Progenitor cell of endocrine pancreas (in vitro differentiated cells): ENCODE measurements around the gene KLK8. TPM values are rescaled to one million over a fixed set of nuclear protein-coding genes. Genes with fewer than 3 reads are reported as not detected.

Experiments
- DNase-seq: peaks from one replicate; pipeline ENCODE4 v3.0.0; 2021; ENCODE audit warnings: low spot score; ENCODE audit not compliant: unreplicated experiment
- H3K27ac Mint-ChIP-seq: 2 replicates; pipeline ENCODE4 v1.8.0; 2021; ENCODE audit warnings: mild to moderate bottlenecking, moderate library complexity, mixed read lengths
- H3K27me3 Mint-ChIP-seq: 2 replicates; pipeline ENCODE4 v1.8.0; 2021; ENCODE audit warnings: mixed read lengths
- H3K36me3 Mint-ChIP-seq: 2 replicates; pipeline ENCODE4 v1.8.0; 2022; ENCODE audit warnings: mixed read lengths; ENCODE audit not compliant: insufficient read depth
- H3K4me1 Mint-ChIP-seq: 2 replicates; pipeline ENCODE4 v1.8.0; 2021; ENCODE audit warnings: low read depth, mixed read lengths
- H3K4me3 Mint-ChIP-seq: 2 replicates; pipeline ENCODE4 v1.8.0; 2021; ENCODE audit warnings: low read depth, mild to moderate bottlenecking, moderate library complexity, mixed read lengths
- H3K9me3 Mint-ChIP-seq: 2 replicates; pipeline ENCODE4 v1.8.0; 2021; ENCODE audit warnings: low read depth, mixed read lengths
- total RNA-seq: library from RNA; stranded (reverse); gene quantifications from 2 replicates; pipeline ENCODE4 v1.2.1, GENCODE V29; 2021
- TF ChIP-seq, protein P1 (sequence below): fragments of 200-600 bp; sonication (generic); IDR thresholded peaks from one replicate; pipeline ENCODE4 v1.5.0; 2021; ENCODE audit warnings: antibody characterized with exemption, mild to moderate bottlenecking; ENCODE audit not compliant: unreplicated experiment

The KLK8 gene
- total RNA-seq, 1 donor from 2014 or later: not detected

DNA sequence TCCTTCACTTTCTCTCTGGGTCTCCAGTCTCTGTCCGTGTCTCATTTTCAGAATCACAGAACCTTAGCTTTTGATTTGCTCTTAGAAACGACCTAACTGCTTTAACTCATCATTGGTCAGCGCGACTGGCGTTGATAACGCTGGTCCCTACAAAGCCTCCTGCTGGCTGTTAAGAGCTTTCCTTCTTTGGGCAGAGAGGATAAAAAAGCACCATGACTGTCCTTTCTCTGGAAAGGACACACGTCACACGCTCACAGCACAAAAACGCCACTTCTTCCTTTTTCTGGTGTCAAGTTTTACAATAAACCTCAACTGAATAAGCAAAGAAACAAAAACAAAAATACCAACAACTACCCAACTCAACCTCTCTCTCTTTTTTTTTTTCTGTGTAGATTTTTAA lies 35.1 kb upstream of the KLK8 start:
- H3K4me1 Mint-ChIP-seq: peaks cover 3% of the 10 kb centered on the region
- H3K9me3 Mint-ChIP-seq: no peaks in the 10 kb centered on the region
- no peaks in the 10 kb centered on the region for H3K36me3 Mint-ChIP-seq
- no peak for DNase-seq
- peaks cover 26% of the 10 kb centered on the region for H3K27me3 Mint-ChIP-seq
- no peak overlapping the region for H3K4me3 Mint-ChIP-seq
- TF ChIP-seq, protein P1, sequence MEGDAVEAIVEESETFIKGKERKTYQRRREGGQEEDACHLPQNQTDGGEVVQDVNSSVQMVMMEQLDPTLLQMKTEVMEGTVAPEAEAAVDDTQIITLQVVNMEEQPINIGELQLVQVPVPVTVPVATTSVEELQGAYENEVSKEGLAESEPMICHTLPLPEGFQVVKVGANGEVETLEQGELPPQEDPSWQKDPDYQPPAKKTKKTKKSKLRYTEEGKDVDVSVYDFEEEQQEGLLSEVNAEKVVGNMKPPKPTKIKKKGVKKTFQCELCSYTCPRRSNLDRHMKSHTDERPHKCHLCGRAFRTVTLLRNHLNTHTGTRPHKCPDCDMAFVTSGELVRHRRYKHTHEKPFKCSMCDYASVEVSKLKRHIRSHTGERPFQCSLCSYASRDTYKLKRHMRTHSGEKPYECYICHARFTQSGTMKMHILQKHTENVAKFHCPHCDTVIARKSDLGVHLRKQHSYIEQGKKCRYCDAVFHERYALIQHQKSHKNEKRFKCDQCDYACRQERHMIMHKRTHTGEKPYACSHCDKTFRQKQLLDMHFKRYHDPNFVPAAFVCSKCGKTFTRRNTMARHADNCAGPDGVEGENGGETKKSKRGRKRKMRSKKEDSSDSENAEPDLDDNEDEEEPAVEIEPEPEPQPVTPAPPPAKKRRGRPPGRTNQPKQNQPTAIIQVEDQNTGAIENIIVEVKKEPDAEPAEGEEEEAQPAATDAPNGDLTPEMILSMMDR: peak; percentile 18
- H3K27ac Mint-ChIP-seq: no peak overlapping the region

GRCh38 chr19:51034704-51035103 lies 33.3 kb upstream of the KLK8 start, which contains the start of gene KLK12:
Gene KLK12 (minus strand): TSS chr19:51035002. CDS start chr19:51034621, 381 bp downstream.
- Mint-ChIP-seq H3K36me3 (no peaks in the 10 kb centered on the region), H3K27ac (peak within 1 kb of the TSS; percentile 70), H3K27me3 (peaks cover 26% of the 10 kb centered on the region), H3K9me3 (no peaks in the 10 kb centered on the region), H3K4me1 (peaks cover 3% of the 10 kb centered on the region), H3K4me3 (no peak within 1 kb of the TSS)
- TF ChIP-seq, protein P1: no peak
- no peak for DNase-seq

DNA sequence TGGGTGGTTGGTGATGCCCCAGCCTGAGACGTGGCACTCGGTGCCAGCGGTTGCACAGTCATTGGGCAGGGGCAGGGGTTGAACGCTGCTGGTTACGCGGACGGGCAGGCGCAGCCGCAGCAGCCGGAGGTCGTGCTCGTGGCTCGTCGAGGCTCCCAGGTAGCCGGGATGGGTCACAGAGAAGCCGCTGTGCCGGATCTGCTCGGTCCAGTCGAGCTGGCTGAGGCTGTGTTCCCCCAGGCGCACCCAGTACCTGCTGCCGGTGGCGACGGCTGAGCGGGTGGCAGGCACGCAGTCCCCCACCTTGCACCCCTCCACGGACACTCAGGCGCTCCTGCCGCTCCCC lies 30.4 kb upstream of the KLK8 start:
- TF ChIP-seq, protein P1: no peak
- Mint-ChIP-seq H3K36me3 (no peaks in the 10 kb centered on the region), H3K9me3 (no peaks in the 10 kb centered on the region), H3K4me1 (peaks cover 7% of the 10 kb centered on the region), H3K27me3 (peaks cover 32% of the 10 kb centered on the region), H3K27ac (no peak overlapping the region), H3K4me3 (no peak overlapping the region)
- no peak for DNase-seq

- Mint-ChIP-seq H3K36me3 (no peaks in the 10 kb centered on the region), H3K27me3 (peaks cover 30% of the 10 kb centered on the region), H3K4me1 (peaks cover 9% of the 10 kb centered on the region), H3K9me3 (no peaks in the 10 kb centered on the region), H3K4me3 (no peak overlapping the region), H3K27ac (no peak overlapping the region)
- TF ChIP-seq, protein P1: no peak
- DNase-seq: no peak
Observed at GRCh38 chr19:51031220-51031879, 29.9 kb upstream of the KLK8 start.

GRCh38 chr19:51030631-51031030 lies 29.2 kb upstream of the KLK8 start:
- no peak for DNase-seq
- H3K4me3 Mint-ChIP-seq: no peak overlapping the region
- H3K27ac Mint-ChIP-seq: no peak overlapping the region
- TF ChIP-seq, protein P1: no peak
- peaks cover 9% of the 10 kb centered on the region for H3K4me1 Mint-ChIP-seq
- H3K36me3 Mint-ChIP-seq: no peaks in the 10 kb centered on the region
- H3K9me3 Mint-ChIP-seq: no peaks in the 10 kb centered on the region
- peaks cover 26% of the 10 kb centered on the region for H3K27me3 Mint-ChIP-seq
